Renal cortex interstitium (tissue), 11 donors: ENCODE results near the gene MCMBP. TPM values are rescaled to one million over a fixed set of nuclear protein-coding genes. Genes with fewer than 3 reads are reported as not detected.
"Not testable (repeated sequence)": the region's sequence is repeated elsewhere in the genome, so short reads cannot be mapped to it uniquely, and the experiment has no call there.

Source experiments
- DNase-seq, 11 donors: peaks; one replicate each; pipeline ENCODE4 v3.0.0-alpha.2; 2013; ENCODE audit warnings: low read depth in 9 of 11, low spot score in 4 of 11; ENCODE audit errors: extremely low read depth in 1 of 11
- polyA plus RNA-seq, 3 donors: library from polyadenylated mRNA; unstranded; fragments of 120-200 nt; gene quantifications; one replicate each; pipeline ENCODE4 v1.2.1, GENCODE V29; 2013; ENCODE audit not compliant: insufficient read length in 3 of 3

MCMBP gene
- polyA plus RNA-seq, 3 donors: 50.2 to 65.4 (median 62.9) TPM

GRCh38 chr10:119806334-119807130 lies 66.1 kb downstream of the MCMBP start:
- no peak for DNase-seq

GRCh38 chr10:119805702-119806230 lies 66.9 kb downstream of the MCMBP start:
- no peak for DNase-seq

GRCh38 chr10:119803264-119803663 lies 69.4 kb downstream of the MCMBP start:
- no peak for DNase-seq

GRCh38 chr10:119801998-119802538 lies 70.6 kb downstream of the MCMBP start:
- no peak for DNase-seq

- DNase-seq: no peak
Observed at GRCh38 chr10:119801176-119801575, 71.5 kb downstream of the MCMBP start.

GRCh38 chr10:119796039-119796438 lies 76.6 kb downstream of the MCMBP start:
- no peak for DNase-seq

GRCh38 chr10:119795101-119795500 lies 77.5 kb downstream of the MCMBP start:
- DNase-seq: not testable (repeated sequence)

GRCh38 chr10:119786117-119786769 lies 86.4 kb downstream of the MCMBP start:
- DNase-seq: peak in 7 of 11 donors; percentile 12 to 53 (median 29)

GRCh38 chr10:119784340-119785067 lies 88.1 kb downstream of the MCMBP start:
- DNase-seq: no peak

GRCh38 chr10:119783665-119784027 lies 89.0 kb downstream of the MCMBP start:
- DNase-seq: no peak

GRCh38 chr10:119782981-119783664 lies 89.5 kb downstream of the MCMBP start:
- DNase-seq: no peak

GRCh38 chr10:119781498-119781897 lies 91.1 kb downstream of the MCMBP start:
- no peak for DNase-seq

- no peak for DNase-seq
Observed at GRCh38 chr10:119780879-119781480, 91.7 kb downstream of the MCMBP start.

Other genes with a start within 250 kb of the MCMBP start
- gene BAG3, start 221.5 kb downstream of the MCMBP start, polyA plus RNA-seq: 10 to 100 TPM; 27.7 to 32.1 (median 28.9) TPM
- 10 to 100 TPM; 50.9 to 62.7 (median 58.9) TPM for gene INPP5F, start 146.8 kb downstream of the MCMBP start, polyA plus RNA-seq
- gene SEC23IP, start 19.9 kb upstream of the MCMBP start, polyA plus RNA-seq: 10 to 100 TPM; 64.8 to 71.2 (median 70.8) TPM